Peyer's patch (tissue), 4 donors: ENCODE data around the gene EYA4. TPM values are rescaled to one million over a fixed set of nuclear protein-coding genes. Genes with fewer than 3 reads are reported as not detected.
A peak's percentile ranks its signal among the peaks of the same experiment; 100 is the strongest.

Experiments
- DNase-seq, 3 donors: peaks; one replicate each; pipeline ENCODE4 v3.0.0-alpha.2; 2017 to 2019
- H3K27ac ChIP-seq, 4 donors: fragments of 200-600 bp; sonication (generic); one replicate each; pipeline ENCODE4 v1.5.1; 2016 to 2019
- H3K27me3 ChIP-seq, 2 donors: fragments of 200-600 bp; sonication (generic); one replicate each; pipeline ENCODE4 v1.5.1; 2019
- H3K36me3 ChIP-seq, 3 donors: fragments of 200-600 bp; sonication (generic); one replicate each; pipeline ENCODE4 v1.5.1; 2016 to 2019
- H3K4me1 ChIP-seq, 4 donors: fragments of 200-600 bp; sonication (generic); one replicate each; pipeline ENCODE4 v1.5.1; 2016 to 2019
- H3K4me3 ChIP-seq, 4 donors: fragments of 200-600 bp; sonication (generic); 1 replicate in 3 of 4; 2 replicates in 1 of 4; pipeline ENCODE4 v1.5.1; 2016 to 2019; ENCODE audit warnings: mild to moderate bottlenecking in 1 of 4
- H3K9me3 ChIP-seq, 4 donors: fragments of 200-600 bp; sonication (generic); one replicate each; pipeline ENCODE4 v1.5.1; 2016 to 2019; ENCODE audit warnings: mild to moderate bottlenecking in 1 of 4
- POLR2A ChIP-seq, 2 donors: fragments of 450-650 bp; IDR thresholded peaks; one replicate each; pipeline ENCODE4 v1.5.1; 2017; ENCODE audit warnings: antibody characterized with exemption in 2 of 2, mild to moderate bottlenecking in 2 of 2, moderate library complexity in 2 of 2
- total RNA-seq, 4 donors: library from RNA; depleted of rRNA; stranded (reverse); fragments of >200 nt; gene quantifications; one replicate each; pipeline ENCODE4 v1.1.0, GENCODE V29; 2016
- TF ChIP-seq, protein P1 (sequence below), 6 experiments: fragments of 450-650 bp in 4 of 6; fragments of 200-600 bp in 2 of 6; sonication (generic) in 1 of 6; IDR thresholded peaks; one replicate each; pipeline ENCODE4 v1.5.1; 2017 to 2019; ENCODE audit warnings: antibody characterized with exemption in 6 of 6, mild to moderate bottlenecking in 3 of 6, moderate library complexity in 1 of 6

Gene EYA4
- total RNA-seq, 4 donors from 2014 or later: 0.19 to 3.3 (median 1.3) TPM; not detected in 1

DNA sequence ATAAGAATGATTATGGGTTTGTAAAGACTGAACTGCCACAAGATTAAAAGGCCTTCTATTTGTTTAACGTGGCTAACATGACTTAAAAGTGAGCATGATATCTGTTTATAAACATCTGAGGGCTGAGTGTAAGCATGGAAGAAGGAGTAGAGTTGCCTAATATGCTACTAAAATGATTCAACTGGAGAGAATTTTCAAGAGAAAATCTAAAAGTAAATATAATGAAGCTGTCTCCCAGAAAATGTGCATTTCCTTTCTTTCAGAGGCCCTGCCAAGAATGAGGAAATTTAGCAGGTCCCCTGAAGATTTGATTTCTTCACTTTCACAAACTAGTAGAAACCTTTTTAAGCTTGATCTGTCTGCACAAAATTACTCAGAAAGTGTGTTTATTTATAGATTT lies 4.2 kb upstream of the EYA4 start:
- H3K4me3 ChIP-seq: no peak overlapping the region
- no peak for TF ChIP-seq POLR2A (IDR thresholded peaks at IDR 0.05)
- TF ChIP-seq, protein P1, sequence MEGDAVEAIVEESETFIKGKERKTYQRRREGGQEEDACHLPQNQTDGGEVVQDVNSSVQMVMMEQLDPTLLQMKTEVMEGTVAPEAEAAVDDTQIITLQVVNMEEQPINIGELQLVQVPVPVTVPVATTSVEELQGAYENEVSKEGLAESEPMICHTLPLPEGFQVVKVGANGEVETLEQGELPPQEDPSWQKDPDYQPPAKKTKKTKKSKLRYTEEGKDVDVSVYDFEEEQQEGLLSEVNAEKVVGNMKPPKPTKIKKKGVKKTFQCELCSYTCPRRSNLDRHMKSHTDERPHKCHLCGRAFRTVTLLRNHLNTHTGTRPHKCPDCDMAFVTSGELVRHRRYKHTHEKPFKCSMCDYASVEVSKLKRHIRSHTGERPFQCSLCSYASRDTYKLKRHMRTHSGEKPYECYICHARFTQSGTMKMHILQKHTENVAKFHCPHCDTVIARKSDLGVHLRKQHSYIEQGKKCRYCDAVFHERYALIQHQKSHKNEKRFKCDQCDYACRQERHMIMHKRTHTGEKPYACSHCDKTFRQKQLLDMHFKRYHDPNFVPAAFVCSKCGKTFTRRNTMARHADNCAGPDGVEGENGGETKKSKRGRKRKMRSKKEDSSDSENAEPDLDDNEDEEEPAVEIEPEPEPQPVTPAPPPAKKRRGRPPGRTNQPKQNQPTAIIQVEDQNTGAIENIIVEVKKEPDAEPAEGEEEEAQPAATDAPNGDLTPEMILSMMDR (IDR thresholded peaks at IDR 0.05): no peak
- no peaks in the 10 kb centered on the region for H3K36me3 ChIP-seq
- no peak for DNase-seq
- no peaks in the 10 kb centered on the region for H3K9me3 ChIP-seq
- peaks cover 0 to 16% (median 2%) of the 10 kb centered on the region in 4 donors for H3K4me1 ChIP-seq
- H3K27ac ChIP-seq: no peak overlapping the region
- H3K27me3 ChIP-seq: peaks cover 0 to 16% of the 10 kb centered on the region in 2 donors

DNA sequence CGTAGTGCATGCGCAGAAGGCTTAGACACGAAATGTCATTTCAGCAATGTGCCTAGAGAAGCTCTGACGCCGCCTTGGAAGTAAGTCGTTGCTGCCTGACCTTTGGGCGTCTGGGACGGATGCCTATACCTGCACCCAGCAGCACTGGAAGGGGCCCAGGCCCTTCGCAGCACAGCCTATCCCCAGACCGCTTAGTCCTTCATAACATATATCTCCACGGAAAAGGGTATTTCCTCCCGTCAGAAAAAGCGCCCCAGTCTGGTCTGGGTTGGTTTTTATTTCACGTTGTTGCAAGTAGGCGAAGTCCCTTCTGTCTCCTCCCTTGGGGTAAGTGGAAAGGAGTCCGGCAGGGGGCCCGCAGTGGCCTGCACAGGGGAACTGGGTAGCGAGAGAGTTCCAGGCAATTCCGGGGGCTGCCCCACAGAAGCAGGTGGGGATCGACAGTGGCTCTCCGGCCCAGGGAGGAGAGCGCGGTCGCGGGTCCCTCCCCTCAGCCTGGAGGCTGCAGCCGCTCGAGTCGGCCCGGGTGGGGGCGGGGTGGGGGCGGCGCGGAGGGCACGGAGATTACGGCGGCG lies 559 bp upstream of the EYA4 start:
- Histone ChIP-seq H3K27me3 (peaks cover 0 to 38% of the 10 kb centered on the region in 2 donors), H3K36me3 (no peaks in the 10 kb centered on the region), H3K4me3 (peak overlapping the region in 3 of 4 donors; percentile 18 to 42 (median 42)), H3K27ac (no peak overlapping the region), H3K4me1 (peaks cover 0 to 16% (median 2%) of the 10 kb centered on the region in 4 donors), H3K9me3 (no peaks in the 10 kb centered on the region)
- DNase-seq: no peak
- TF ChIP-seq, protein P1 (IDR thresholded peaks at IDR 0.05): no peak
- TF ChIP-seq POLR2A (IDR thresholded peaks at IDR 0.05): no peak

DNA sequence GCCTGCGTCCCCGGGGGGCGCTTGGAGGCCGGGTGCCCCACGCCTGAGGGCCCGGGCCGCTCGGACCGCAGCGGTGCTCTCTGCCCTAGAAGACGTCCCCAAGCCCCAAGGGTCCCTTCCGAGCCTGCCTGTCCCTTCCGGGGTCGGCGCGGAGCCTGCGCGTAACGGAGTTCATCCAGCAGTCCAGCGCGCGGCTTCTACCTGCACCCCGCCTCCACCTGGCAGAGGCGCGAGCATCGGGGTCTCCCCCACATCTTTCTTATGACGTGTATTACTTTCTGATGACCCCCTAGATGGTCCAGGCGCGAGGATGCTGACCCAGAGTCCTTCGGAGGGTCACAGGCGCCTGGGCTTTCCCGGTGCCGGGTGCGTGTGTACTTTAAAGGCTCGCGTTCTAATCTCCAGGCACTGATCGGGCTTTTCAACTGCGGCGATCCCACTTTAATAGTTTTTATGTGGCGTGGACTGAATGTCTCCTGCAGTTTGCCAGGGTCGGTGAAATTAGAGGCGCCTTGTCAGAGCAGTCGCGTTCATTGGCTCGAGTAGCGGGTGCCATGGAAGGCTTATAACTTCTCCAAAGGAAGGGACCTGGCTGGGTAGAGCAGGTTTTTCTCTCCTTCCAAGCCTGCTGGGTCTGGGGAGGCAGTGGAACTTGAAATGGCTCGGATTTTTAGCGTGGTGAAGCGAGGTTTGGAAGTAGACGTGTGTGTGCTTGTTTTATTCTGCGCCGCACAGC lies 912 bp downstream of the EYA4 start:
- Histone ChIP-seq H3K4me3 (peak overlapping the region in 2 of 4 donors; percentile 42), H3K4me1 (peaks cover 0 to 16% (median 2%) of the 10 kb centered on the region in 4 donors), H3K27me3 (peaks cover 0 to 43% of the 10 kb centered on the region in 2 donors), H3K36me3 (no peaks in the 10 kb centered on the region), H3K9me3 (no peaks in the 10 kb centered on the region), H3K27ac (no peak overlapping the region)
- TF ChIP-seq, protein P1 (IDR thresholded peaks at IDR 0.05): no peak
- TF ChIP-seq POLR2A (IDR thresholded peaks at IDR 0.05): no peak
- DNase-seq: no peak

DNA sequence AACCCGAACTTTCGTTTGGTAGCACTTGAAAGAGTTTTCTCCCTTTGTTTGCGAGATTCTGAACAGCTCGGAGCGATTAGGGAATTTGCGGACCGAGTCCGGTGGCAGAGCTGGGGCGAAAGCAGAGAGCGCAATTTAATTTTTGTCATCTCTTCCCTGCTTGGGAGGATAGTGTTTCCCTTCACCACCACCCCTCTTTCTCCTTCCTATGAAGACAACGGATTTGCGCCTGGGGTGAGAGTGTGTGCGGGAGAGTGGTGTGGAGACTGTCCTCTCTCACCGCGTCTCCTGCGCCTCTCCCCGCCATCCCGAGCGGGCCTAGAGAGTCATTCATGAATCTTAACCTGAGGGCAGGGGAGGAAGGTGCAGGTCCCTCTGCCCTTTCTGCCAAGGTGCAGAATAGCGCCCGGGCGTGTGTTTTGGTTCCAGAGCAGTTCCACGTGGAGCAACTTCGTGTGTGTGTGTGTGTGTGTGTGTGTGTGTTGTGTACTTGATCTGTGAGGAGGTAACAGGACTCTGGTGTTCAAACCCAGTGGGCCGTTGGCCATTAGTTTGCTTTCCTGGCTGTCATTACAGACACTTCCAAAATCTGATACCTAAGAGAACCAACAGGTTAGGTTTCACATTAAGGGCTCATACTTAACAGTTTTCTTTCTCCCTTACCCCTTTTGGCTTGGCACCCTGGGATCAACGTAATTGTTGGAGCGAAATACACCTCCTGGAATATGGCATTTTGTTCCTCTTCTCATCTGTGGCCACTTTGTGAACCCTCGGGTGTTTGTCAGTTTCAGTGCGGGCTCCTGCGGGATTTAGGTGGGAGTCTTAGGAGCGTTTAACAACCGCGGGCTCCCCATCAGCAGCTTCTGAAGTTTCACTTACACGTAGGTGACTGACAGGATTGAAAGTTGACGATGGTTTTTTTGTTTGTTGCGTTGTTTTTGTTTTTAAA lies 1.8 kb downstream of the EYA4 start:
- no peaks in the 10 kb centered on the region for H3K9me3 ChIP-seq
- no peaks in the 10 kb centered on the region for H3K36me3 ChIP-seq
- no peak for TF ChIP-seq POLR2A (IDR thresholded peaks at IDR 0.05)
- TF ChIP-seq, protein P1 (IDR thresholded peaks at IDR 0.05): no peak
- peaks cover 0 to 43% of the 10 kb centered on the region in 2 donors for H3K27me3 ChIP-seq
- peak overlapping the region in 1 of 4 donors; percentile 42 for H3K4me3 ChIP-seq
- no peak for DNase-seq
- H3K4me1 ChIP-seq: peaks cover 0 to 16% (median 2%) of the 10 kb centered on the region in 4 donors
- H3K27ac ChIP-seq: no peak overlapping the region

DNA sequence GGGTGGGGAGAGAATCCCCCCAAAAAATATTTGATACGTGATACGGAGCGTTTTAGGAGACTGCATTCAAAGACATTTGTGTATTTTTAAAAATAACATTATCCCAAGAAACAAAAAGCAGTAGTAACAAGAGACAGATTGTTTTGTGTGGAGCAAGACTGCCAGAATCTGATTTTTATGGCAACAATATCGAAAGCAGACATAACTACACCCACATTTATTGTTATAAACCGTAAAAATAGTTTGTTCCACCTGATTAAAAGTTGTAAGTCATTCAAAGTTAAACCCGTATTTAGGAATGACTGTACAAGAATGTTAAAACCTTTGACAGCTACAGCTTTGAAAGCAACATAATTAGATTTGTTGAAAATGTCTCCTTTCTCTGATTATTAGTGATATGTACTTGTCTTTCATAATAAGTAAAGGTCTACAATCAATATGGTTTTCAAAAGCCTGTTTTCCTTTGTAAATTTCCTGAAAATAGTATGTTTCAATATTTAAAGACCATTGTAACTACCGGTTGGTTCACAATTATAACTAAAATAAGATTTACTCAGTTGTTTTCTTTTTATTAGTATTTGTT lies 2.7 kb downstream of the EYA4 start:
- Histone ChIP-seq H3K27me3 (peaks cover 0 to 43% of the 10 kb centered on the region in 2 donors), H3K27ac (no peak overlapping the region), H3K4me1 (peaks cover 0 to 16% (median 2%) of the 10 kb centered on the region in 4 donors), H3K4me3 (no peak overlapping the region), H3K36me3 (no peaks in the 10 kb centered on the region), H3K9me3 (no peaks in the 10 kb centered on the region)
- TF ChIP-seq, protein P1 (IDR thresholded peaks at IDR 0.05): no peak
- no peak for TF ChIP-seq POLR2A (IDR thresholded peaks at IDR 0.05)
- DNase-seq: no peak
